H1 (cell line): Measurements from ENCODE around the gene TRABD2B.

Source experiments
- BRCA1 ChIP-seq: IDR thresholded peaks from 2 replicates; pipeline ENCODE4 v1.6.1; 2012; ENCODE audit warnings: low read depth, low read length, improper control_type of control experiment
- CBX8 ChIP-seq: fragments of 300-800, 300-1000 bp; sonication (generic); IDR thresholded peaks from 2 replicates; pipeline ENCODE4 v1.7.1; 2016; ENCODE audit warnings: low read depth, low read length, borderline replicate concordance
- CTCF ChIP-seq, 3 experiments: IDR thresholded peaks; 1 replicate in 2 of 3; 2 replicates in 1 of 3; pipeline versions ENCODE4 v1.5.1 to v1.6.1; 2011; ENCODE audit warnings: low read length in 3 of 3, mild to moderate bottlenecking in 3 of 3, inconsistent platforms in 2 of 3, low read depth in 1 of 3, moderate library complexity in 1 of 3; ENCODE audit not compliant: insufficient read depth in 1 of 3; ENCODE audit errors: control extremely low read depth in 1 of 3
- FOSL1 ChIP-seq: IDR thresholded peaks from 2 replicates; pipeline ENCODE4 v1.6.1; 2011; ENCODE audit warnings: mild to moderate bottlenecking, low read depth, low read length, moderate library complexity; ENCODE audit not compliant: insufficient read depth
- KDM1A ChIP-seq: fragments of 200-600, 300-600 bp; sonication (generic); IDR thresholded peaks from 2 replicates; pipeline ENCODE4 v1.7.1; 2016; ENCODE audit warnings: mild to moderate bottlenecking, low read length, borderline replicate concordance
- SIN3A ChIP-seq, 2 experiments: IDR thresholded peaks in 1 of 2; conservative IDR thresholded peaks in 1 of 2; 2 replicates each; pipeline ENCODE4 v1.6.1; 2011 to 2012; ENCODE audit warnings: low read length in 2 of 2, improper control_type of control experiment in 1 of 2, low read depth in 1 of 2, mild to moderate bottlenecking in 1 of 2
- TBP ChIP-seq: IDR thresholded peaks from 2 replicates; pipeline ENCODE4 v1.6.1; 2011; ENCODE audit warnings: low read depth, low read length, improper control_type of control experiment

GRCh38 chr1:47813970-47814369 is 183.2 kb downstream of the TRABD2B start:
- TF ChIP-seq CBX8 (no peak), FOSL1 (no peak), CTCF (IDR thresholded peaks at IDR 0.05; ENCODE audit: control extremely low read depth in 1 of 3, insufficient read depth in 1 of 3, low read depth in 1 of 3, low read length in 3 of 3) (no peak), KDM1A (no peak), BRCA1 (no peak), SIN3A (conservative IDR thresholded peaks at IDR 0.05 in 1 of 2, IDR thresholded peaks at IDR 0.05 in 1 of 2; ENCODE audit: low read depth in 1 of 2, low read length in 2 of 2) (no peak), TBP (no peak)
